K562 (cell line): Measurements from ENCODE around the gene SLC38A2. TPM values are rescaled to one million over a fixed set of nuclear protein-coding genes. Genes with fewer than 3 reads are reported as not detected.

ENCODE experiments used
- BDP1 ChIP-seq: IDR thresholded peaks from 3 replicates; pipeline ENCODE4 v1.6.1; 2011; ENCODE audit not compliant: insufficient read length, insufficient read depth
- CBX5 ChIP-seq: IDR thresholded peaks from 2 replicates; pipeline ENCODE4 v1.6.1; 2014; ENCODE audit warnings: low read depth, borderline replicate concordance
- JUN ChIP-seq, 2 experiments: sonication (generic) in 1 of 2; formaldehyde crosslinking in 1 of 2; IDR thresholded peaks; 2 replicates each; pipeline versions ENCODE4 v1.6.1 to v1.8.0; 2012 to 2022; ENCODE audit warnings: borderline replicate concordance in 2 of 2, mild to moderate bottlenecking in 2 of 2, improper control_type of control experiment in 1 of 2, low read depth in 1 of 2, low read length in 1 of 2, missing genetic modification reagents in 1 of 2
- MGA ChIP-seq: fragments of 450-650 bp; IDR thresholded peaks from 2 replicates; pipeline ENCODE4 v1.6.1; 2016; ENCODE audit warnings: mild to moderate bottlenecking, moderate library complexity
- MLLT1 ChIP-seq, 2 experiments: fragments of 450-650 bp; IDR thresholded peaks; 2 replicates each; pipeline ENCODE4 v1.6.1; 2016
- MYC ChIP-seq, 2 experiments: fragments of 250-450 bp in 1 of 2; sonication (Bioruptor Pico) in 1 of 2; IDR thresholded peaks; 2 replicates each; pipeline versions ENCODE4 v1.5.1 to v1.6.1; 2012 to 2021; ENCODE audit warnings: low read depth in 2 of 2, borderline replicate concordance in 1 of 2, improper control_type of control experiment in 1 of 2, low read length in 1 of 2, mild to moderate bottlenecking in 1 of 2, moderate library complexity in 1 of 2
- NCOA2 ChIP-seq, 2 experiments: fragments of 450-650 bp; IDR thresholded peaks; 2 replicates each; pipeline ENCODE4 v1.6.1; 2018; ENCODE audit warnings: mild to moderate bottlenecking in 2 of 2, moderate library complexity in 1 of 2; ENCODE audit not compliant: partially characterized antibody in 2 of 2
- PHB2 ChIP-seq: fragments of 450-650 bp; IDR thresholded peaks from 2 replicates; pipeline ENCODE4 v1.6.1; 2017; ENCODE audit warnings: low read depth
- PML ChIP-seq: IDR thresholded peaks from 2 replicates; pipeline ENCODE4 v1.6.1; 2012; ENCODE audit warnings: low read length, inconsistent platforms
- ZNF174 ChIP-seq: fragments of 250-450 bp; sonication (Bioruptor Pico); IDR thresholded peaks from 2 replicates; pipeline ENCODE4 v1.4.0; 2020; ENCODE audit warnings: mild to moderate bottlenecking
- ZNF224 ChIP-seq: sonication (generic); formaldehyde crosslinking; IDR thresholded peaks from 2 replicates; pipeline ENCODE4 v1.8.0; 2022; ENCODE audit warnings: mild to moderate bottlenecking, missing genetic modification reagents
- ZNF512 ChIP-seq: IDR thresholded peaks from 2 replicates; pipeline ENCODE4 v1.6.1; 2016; ENCODE audit warnings: missing genetic modification characterization, missing compliant biosample characterization
- ZSCAN29 ChIP-seq: fragments of 450-650 bp; IDR thresholded peaks from 2 replicates; pipeline ENCODE4 v1.6.1; 2017
- polyA plus RNA-seq, 8 experiments: library from polyadenylated mRNA; depleted of rRNA in 4 of 8; stranded (reverse) in 5 of 8; unstranded in 3 of 8; fragments of >200 nt; fragmentation: Nextera tagmentation in 2 of 8; fragmentation: Illumina TruSeq in 1 of 8; extraction: Ambion mirVana in 2 of 8; extraction: Trizol in 1 of 8; gene quantifications; 2 replicates each; pipeline versions ENCODE4 v1.2.1 to v1.2.3, GENCODE V29; 2011 to 2014; ENCODE audit warnings: inconsistent platforms in 1 of 8, missing spikeins in 1 of 8
- total RNA-seq, 7 experiments: library from RNA; depleted of rRNA in 6 of 7; stranded (reverse); fragments of >200 nt in 6 of 7; fragmentation: Illumina TruSeq in 2 of 7; extraction: Trizol in 2 of 7; gene quantifications; 2 replicates each; pipeline versions ENCODE4 v1.2.1 to v1.2.3, GENCODE V29; 2011 to 2021; ENCODE audit warnings: low replicate concordance in 1 of 7

Gene SLC38A2
- total and polyA plus RNA-seq, 9 of the 15 experiments (the other 6 are each of a cell fraction or from before 2014, with no cell fraction given): 98.7 to 292 (median 143) TPM

GRCh38 chr12:46382408-46382963, 9.9 kb upstream of the SLC38A2 start (continued):
- peak; percentile 93 for TF ChIP-seq MGA
- no peak for TF ChIP-seq ZSCAN29
- no peak for TF ChIP-seq CBX5
- no peak for TF ChIP-seq ZNF174
- TF ChIP-seq JUN (IDR thresholded peaks at IDR 0.05; ENCODE audit: borderline replicate concordance, low read depth, low read length): no peak
- no peak for TF ChIP-seq JUN (CRISPR knock-in tag; IDR thresholded peaks at IDR 0.05; ENCODE audit: borderline replicate concordance)
- no peak for TF ChIP-seq NCOA2 (IDR thresholded peaks at IDR 0.05; ENCODE audit: partially characterized antibody in 2 of 2)
- peak in 1 of 2 experiments; percentile 11; a peak in 2 of 4 replicates for TF ChIP-seq MLLT1 (IDR thresholded peaks at IDR 0.05)
- TF ChIP-seq BDP1: no peak
- no peak for TF ChIP-seq ZNF224 (CRISPR knock-in tag)
- TF ChIP-seq PML: 0 out of 2 replicates have a peak, but pooled peaks have one; percentile 1
- TF ChIP-seq ZNF512 (tag): no peak
- no peak for TF ChIP-seq MYC (IDR thresholded peaks at IDR 0.05; ENCODE audit: low read depth, low read length)
- TF ChIP-seq MYC (CRISPR knock-in tag; IDR thresholded peaks at IDR 0.05; ENCODE audit: borderline replicate concordance, low read depth): 0 out of 2 replicates have a peak, but pooled peaks have one; percentile 18
- 0 out of 2 replicates have a peak, but pooled peaks have one; percentile 27 for TF ChIP-seq PHB2
